CD4-positive, alpha-beta T cell treated with Interleukin-1 beta for 1 hour (primary cell): Measurements from ENCODE around the gene TRIM40.
"Not testable (repeated sequence)": the region's sequence is repeated elsewhere in the genome, so short reads cannot be mapped to it uniquely, and the experiment has no call there.

ENCODE experiments used
- DNase-seq, 2 donors: peaks; one replicate each; pipeline ENCODE4 v3.0.0-alpha.2; 2020 to 2022

The TRIM40 gene

DNA sequence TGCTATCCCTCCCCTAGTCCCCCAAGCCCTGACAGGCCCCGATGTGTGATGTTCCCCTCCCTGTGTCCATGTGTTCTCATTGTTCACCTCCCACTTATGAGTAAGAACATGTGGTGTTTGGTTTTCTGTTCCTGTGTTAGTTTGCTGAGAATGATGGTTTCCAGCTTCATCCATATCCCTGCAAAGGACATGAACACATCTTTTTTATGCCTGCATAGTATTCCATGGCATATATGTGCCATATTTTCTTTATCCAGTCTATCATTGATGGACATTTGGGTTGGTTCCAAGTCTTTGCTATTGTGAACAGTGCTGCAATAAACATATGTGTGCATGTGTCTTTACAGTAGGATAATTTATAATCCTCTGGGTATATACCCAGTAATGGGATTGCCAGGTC lies 29.3 kb downstream of the TRIM40 start:
- DNase-seq: not testable (repeated sequence)

DNA sequence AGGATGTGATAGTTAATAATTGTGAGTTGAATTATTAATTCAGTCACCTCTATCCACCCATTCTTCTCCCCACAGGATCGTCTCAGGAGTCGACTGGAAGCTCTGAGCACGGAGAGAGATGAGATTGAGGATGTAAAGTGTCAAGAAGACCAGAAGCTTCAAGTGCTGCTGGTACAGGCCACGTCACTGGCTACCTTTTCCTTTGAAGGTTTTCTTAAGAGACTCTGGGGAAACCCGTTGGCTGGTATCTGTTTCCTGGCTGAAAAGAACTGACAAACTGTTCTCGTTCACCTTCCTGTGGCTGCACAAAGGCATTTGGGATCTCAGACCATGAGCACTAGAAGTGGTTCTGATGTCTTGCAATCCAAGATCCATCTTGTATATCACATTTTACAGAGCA lies 31.2 kb downstream of the TRIM40 start:
- peak in 1 of 2 donors; percentile 8 for DNase-seq

DNA sequence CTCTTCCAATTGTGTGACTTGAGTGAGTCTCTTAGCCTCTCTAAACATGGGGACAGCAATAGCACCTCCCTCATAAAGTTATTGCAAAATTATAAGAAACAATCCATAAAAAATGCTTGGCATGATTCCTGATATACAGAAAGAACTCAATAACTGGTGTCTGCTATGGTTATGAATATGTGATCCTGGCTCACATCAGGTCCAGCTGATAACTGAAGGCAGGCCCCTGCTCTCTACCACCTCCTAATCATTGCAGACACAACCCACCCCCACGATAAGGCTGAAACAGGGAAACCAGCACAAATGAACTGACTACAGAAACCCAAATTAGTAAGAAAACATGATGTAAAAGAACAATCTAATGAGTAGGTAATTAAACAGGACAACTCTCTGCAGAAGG lies 32.8 kb downstream of the TRIM40 start:
- no peak for DNase-seq

DNA sequence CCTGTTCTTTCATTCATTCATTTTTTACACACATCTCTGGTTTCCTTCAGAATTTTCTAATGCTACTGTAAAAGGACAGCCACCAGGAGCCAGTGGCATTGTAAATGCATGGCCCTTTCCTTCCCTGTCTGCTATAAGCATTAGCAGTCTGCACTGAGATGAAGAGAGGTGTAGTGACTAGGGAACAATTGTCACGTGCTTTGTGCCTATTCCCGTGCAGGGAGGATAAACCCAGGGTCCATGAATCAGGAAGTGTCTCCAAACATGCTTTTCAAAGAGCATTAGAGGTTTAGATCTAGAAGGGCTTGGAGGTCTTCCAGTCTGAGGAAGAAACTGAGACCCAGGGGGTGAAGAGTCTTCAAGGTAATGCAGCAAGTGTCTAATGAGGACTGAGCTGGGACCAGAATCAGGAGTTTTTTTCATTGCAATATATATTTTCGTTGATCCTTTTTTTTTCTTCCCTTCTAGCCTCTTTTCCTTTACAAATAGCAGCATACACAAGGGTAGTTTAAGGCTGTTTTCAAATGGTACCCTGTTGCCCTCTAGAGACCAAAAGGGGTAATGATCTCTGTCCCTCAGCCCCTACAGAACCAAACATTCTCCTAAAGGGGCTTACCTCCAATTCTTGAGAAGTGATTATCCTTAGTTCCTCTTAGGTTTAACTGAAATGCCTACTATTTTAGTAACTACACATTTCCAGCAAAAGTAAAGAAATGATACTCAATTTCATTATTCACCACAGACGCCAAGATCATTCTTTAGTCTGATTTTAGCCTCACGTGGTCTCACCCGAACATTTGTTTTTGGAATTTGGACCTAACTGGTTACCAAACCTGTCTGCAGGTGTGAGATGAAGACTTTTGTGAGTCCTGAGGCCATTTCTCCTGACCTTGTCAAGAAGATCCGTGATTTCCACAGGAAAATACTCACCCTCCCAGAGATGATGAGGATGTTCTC lies 34.0 kb downstream of the TRIM40 start:
- peak in 1 of 2 donors; percentile 46 for DNase-seq

DNA sequence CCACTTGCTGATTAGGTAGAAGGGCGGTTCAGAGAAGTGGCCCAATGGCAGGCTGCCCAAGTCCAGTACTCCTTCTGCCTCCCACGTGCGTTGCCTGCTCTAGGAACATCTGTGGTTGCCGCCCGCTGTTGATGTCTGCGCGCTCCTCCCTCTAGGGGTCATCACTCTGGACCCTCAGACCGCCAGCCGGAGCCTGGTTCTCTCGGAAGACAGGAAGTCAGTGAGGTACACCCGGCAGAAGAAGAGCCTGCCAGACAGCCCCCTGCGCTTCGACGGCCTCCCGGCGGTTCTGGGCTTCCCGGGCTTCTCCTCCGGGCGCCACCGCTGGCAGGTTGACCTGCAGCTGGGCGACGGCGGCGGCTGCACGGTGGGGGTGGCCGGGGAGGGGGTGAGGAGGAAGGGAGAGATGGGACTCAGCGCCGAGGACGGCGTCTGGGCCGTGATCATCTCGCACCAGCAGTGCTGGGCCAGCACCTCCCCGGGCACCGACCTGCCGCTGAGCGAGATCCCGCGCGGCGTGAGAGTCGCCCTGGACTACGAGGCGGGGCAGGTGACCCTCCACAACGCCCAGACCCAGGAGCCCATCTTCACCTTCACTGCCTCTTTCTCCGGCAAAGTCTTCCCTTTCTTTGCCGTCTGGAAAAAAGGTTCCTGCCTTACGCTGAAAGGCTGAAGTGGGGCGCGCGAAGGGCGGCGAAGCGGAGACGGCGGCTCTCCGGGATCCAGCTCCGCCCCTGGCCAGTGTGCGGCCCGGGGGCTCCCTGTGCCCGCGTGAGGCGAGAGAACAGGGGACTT lies 35.9 kb downstream of the TRIM40 start:
- no peak for DNase-seq

DNA sequence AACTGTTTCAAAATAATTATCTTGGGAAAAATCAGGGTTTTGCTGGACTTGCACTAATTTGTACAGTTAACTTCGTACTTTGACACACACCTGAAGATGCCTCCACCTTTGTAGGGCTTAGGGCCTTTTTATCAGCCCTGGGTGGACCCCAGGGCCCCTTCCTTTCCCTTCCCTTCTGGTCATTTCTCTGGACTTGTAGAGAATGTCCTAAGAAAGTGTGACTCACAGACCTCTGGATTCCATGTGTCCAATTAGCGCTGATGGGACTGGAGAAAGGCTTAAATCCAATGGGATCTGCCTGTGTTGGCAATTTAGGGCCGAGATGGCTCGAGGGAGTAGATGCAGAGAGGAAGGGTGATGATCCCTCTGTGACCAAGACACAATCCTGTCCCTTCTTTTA lies 36.7 kb downstream of the TRIM40 start:
- no peak for DNase-seq

DNA sequence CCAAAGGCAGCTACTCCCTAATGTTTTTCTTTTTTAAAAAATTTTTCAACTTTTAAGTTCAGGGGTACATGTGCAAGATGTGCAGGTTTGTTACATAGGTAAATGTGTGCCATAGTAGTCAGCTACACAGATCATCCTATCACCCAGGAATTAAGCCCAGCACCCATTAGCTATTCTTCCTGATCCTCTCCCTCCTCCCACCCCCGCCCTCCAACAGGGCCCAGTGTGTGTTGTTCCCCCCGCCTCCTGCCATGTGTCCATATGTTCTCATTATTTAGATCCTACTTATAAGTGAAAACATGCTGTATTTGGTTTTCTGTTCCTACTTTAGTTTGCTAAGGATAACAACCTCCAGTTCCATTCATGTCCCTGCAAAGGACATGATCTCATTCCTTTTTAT lies 39.8 kb downstream of the TRIM40 start:
- no peak for DNase-seq

DNA sequence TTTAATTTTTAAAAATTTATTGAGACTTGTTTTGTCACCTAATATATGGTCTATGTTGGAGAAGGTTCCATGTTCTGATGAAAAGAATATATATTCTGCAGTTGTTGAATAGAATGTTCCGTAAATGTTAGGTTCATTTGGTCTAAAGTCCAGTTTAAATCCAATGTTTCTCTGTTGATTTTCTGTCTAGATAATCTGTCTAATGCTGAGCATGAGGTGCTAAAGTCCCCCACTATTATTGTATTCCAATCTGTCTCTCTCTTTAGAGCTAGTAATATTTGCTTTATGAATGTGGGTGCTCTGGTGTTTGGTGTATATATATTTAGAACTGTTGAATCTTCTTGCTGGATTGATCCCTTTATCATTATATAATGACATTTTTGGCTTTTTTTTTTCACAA lies 42.9 kb downstream of the TRIM40 start:
- no peak for DNase-seq

DNA sequence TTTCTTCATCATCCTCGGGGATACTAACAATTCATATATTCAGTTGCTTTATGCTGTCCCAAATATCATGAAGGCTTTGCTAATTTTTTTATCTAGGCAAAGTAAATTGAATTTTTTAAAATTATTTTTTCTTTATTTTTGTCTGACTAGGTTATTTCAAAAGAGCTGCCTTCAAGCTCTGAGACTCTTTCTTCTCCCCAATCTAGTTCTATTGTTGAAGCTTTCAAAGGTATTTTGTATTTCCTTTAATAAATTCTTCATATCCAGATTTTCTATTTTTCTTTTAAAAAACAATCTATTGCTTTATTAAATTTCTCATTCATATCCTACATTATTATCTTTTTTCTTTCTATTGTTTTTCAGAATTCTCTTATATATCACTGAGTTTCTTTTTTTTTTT lies 44.2 kb downstream of the TRIM40 start:
- no peak for DNase-seq

DNA sequence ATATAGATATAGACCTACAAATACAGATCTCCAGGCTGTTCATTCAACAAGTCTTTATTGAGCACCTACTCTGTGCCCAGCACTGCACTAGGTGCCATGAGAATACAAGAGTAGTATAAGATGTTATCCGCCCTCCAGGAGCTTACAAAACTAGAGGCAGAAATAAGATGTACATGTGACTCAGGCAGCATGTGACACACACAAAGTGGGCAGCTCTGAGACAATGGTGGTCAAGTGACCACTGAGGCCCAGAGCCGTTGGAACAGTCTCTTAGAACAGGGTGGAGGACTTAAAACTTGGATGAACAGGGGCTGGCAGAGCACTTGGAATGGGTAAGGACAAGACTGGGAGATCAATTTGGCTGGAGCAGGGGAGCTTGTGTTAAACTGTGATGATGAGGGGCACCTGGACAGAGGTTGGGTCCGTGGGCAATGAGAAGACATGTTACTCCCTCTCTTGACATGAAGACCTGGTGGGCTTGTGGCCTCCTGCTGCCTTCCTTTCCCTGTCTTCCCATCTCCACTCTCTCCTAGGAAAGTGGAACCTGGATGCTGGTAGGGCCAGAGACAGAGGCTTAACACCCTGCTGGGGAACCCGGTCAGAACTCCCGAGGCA lies 48.6 kb downstream of the TRIM40 start:
- DNase-seq: no peak

DNA sequence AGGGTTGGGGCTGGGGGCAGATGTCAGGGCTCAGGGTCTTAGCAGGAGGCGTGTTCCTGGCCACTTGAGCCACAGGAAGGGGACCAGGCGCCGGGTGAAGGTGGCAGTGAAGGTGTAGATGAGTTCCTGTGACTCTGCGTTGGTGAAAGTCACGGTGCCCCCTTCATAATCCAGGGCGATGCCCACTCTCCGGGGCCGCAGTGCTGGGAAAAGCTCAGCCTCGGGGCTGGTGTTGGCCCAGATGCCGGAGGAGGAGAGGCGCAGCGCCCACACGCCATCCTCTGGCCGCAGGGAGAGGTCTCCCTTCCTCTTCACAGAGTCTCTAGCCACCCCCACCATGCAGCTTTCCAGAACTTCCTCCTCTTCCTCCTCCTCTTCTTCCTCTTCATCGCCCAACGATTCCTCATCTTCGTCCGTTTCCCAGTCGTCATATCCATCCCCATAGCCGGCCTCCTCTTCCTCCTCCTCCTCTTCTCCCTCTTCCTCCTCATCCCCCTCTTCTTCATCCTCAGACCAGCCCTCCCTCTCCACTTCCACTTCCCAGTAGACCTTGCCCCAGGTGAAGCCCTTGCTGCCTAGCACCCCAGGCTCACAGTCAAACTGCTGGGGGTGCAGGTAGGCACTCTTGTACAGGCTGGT lies 50.0 kb downstream of the TRIM40 start:
- no peak for DNase-seq

DNA sequence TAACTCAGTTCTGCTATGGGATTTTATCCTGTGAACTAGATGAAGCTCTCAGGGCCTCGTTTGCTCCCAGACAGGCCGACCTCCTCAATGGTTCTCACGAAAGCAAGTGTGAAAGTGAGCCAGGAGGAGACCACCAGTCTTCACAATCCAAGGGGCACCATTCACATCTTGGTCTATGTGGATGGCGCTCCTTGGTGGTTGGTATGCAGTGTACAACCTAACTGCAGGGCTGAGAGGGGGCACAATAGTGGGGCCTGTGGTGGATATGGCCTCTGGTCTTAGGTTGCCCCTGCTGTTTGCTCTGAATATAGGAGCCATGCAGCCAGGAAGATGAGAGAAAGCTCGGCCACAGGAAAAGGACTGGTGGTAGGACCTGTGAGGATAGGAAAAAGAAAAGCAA lies 52.6 kb downstream of the TRIM40 start:
- DNase-seq: no peak

DNA sequence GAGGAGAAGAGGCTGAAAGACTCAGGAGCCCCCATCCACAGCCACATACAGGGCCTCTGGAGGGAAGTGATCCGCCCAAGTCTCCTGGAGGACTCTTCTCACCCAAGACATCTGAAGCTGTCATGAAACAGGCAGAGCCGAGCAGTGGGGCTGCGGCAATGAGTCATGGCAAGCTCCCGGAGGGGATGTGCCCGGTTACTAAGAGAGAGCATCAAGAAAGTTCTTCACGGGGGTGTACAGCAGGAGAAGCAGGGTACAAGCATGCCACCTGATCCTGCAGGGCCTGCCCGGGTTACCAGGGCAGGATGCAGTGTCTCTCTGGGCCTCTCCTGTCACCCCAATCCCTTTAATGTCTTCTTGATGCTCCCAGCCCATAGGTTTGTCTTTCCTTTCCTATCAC lies 56.1 kb downstream of the TRIM40 start:
- DNase-seq: no peak

DNA sequence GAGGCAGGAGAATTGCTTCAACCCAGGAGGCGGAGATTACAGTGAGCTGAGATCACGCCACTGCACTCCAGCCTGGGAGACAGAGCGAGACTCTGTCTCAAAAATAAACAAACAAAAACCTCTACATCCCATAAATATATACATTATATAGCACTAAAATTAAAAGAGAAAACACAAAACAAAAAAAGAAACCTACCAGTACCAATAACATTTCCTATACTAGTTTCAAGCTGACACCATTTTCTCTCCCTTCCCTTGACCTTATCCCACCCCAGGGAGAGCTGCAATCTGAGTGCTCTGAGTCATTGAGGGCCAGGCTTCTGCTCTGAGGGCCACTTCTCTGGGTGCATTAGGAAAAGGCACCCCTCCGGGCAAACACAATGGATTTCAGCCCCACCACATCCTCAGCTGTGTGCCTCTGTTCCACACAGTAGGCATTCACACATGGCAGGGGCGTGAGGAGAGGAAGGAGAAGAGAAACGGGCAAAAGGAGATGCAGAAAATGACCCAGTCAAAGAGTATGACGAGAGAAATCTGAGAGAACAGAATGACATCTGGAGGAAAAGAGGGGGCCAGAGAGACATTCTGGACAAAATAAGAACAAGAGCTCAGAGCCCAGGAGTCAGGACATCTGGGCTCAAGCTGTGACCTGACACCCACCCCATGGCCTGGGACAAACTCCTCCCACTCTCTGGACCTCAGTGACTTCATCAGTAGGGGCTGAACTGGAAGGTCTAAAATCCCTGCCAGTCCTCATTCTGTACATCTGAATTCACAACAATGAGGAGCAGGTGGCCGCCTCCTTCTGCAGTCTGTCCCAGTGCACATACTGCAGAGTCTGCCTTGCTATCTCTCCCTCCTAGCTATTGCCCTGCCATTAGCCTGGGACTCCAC lies 59.1 kb downstream of the TRIM40 start:
- DNase-seq: no peak

DNA sequence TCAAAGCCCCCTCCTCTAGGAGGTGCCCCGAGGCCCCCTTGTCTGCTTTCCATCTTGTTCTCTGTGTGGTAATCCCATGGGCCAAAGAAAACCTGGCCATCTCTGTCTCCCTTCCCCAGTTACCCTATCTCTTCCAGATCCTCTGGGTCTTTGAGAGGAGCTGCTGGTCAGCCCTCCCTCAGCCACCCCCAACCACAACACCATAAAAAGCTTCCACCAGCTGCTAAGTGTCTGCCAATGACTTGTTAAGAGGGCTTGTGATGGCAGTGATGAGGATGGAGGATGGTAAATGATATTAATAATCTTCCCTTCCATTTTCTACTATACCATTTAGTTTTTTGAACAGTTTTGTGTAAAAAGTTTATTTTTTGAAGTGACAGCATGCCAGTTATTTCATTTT lies 60.0 kb downstream of the TRIM40 start:
- no peak for DNase-seq

DNA sequence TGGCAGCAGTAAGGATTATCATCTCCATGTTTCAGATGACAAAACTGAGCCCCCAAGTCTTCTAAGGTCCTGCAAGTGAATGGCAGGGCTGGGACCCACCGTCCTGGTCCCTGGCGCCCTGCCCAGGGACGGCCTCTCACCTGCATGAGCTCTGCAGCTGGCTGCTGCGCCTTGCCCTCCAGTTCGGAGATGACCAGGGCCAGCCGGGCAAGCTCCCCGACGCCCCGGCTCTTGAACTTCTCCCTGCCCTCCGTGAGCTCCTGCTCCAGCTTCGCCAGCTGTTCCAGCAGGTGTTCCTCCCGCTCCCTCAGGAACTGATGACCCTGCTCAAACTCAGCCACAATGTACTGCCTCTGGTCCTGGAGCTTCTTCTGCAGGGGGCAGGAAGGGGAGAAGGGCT lies 60.4 kb downstream of the TRIM40 start:
- no peak for DNase-seq
